Measurements from ENCODE around the gene TDRD9.

The TDRD9 gene

GRCh38 chr14:104016873-104017650, 88.8 kb downstream of the TDRD9 start:
- H3K27ac ChIP-seq = peak overlapping the region; percentile 56
- no peak for DNase-seq (ENCODE audit: low read depth, low spot score)

GRCh38 chr14:104019029-104019428, 90.8 kb downstream of the TDRD9 start:
- DNase-seq (ENCODE audit: low read depth, low spot score) = no peak
- H3K27ac ChIP-seq = no peak overlapping the region

DNA sequence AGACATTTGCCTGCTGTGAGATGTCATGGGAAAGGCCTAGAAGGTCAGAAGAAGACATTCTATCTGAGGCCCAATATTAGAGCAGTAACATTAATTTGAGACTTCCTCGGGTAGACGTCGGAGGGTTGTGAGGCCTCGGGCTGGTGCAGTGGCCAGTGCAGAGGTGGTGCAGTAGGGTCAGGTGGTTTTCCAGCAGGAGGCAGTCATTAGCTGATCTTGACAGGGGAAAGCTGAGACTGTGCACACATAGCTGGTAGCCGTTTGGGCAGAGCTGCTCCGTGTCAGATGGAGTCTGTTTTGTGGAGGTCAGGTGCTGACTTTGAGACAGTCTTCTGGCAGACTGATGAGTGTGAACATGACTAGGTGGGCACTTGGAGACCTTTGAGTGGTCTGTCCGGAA, 91.5 kb downstream of the TDRD9 start:
- no peak for DNase-seq (ENCODE audit: low read depth, low spot score)
- H3K27ac ChIP-seq = no peak overlapping the region

DNA sequence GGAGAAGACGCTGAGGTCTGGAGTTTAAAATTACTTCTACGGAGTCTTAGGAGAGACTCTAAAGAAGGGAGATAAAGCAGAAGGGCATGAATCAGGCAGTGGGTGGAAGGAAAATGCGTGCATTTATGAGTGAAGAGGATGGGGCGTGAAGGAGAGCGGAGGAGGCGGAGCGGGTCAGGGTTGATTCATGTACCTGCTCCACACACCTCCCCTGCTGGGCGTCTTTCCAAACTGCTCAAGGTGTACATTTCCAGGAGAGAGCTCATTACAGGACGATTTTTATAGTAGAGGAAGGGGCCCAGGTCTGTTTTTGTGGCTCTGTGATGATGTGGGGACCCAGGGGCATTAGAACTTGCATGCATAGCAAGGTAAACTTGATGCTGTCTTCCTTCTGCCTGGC, 92.2 kb downstream of the TDRD9 start:
- no peak for DNase-seq (ENCODE audit: low read depth, low spot score)
- no peak overlapping the region for H3K27ac ChIP-seq

DNA sequence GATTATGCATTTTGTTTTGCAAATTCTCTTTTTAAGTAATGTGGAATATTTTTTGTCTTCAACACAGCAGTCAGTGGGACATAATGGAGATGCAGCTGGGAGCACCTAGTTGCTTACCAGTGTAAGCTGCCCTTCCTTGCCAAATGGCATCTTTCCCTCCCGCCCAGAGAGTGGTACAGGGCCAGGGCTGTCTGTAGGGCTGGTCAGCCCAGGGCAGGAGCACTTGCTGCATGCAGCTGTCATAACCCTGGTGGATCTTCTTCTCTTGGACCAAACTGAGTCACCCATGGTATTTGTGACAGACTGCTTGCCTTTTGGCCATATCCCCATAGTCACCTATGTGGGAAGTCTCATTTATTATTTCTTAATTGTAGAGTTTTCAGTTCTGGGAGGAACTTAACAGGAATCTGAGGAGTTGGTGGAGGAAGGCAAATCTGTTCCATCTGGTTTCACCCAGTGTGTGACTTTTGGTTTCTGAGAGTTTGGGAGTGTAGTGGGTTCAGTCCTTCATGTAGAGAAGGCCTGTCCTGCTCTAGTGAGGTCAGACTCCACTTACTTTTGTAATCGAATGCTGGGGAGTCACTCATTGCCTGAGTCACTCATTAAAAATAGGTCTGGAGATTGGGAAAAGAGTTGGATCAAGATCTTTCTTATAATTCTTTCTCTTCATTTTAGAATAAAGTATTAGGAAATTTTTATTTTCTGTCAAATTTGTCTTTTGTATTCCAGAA, 95.2 kb downstream of the TDRD9 start:
- DNase-seq (ENCODE audit: low read depth, low spot score) = no peak
- H3K27ac ChIP-seq = no peak overlapping the region

GRCh38 chr14:104025534-104025933, 97.3 kb downstream of the TDRD9 start:
- no peak overlapping the region for H3K27ac ChIP-seq
- DNase-seq (ENCODE audit: low read depth, low spot score) = no peak

DNA sequence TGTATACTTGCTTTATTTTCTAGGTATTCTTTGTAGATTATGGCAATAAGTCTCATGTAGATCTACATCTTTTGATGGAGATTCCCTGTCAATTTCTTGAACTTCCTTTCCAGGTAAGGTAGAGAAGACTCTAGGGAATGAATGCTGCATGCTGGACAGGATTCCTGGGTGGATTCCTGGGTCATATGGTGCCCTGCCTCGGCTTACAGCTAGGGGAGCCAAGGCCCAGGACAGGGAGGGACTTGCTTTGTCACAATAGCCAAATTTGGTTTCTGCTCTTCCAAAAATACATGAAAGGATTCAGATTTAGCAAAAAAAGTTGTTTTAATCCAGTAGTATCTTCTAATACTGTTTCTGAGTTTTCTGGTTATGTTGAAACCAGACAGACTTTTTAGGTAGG, 97.8 kb downstream of the TDRD9 start:
- no peak for DNase-seq (ENCODE audit: low read depth, low spot score)
- H3K27ac ChIP-seq = no peak overlapping the region

GRCh38 chr14:104030958-104031357, 102.7 kb downstream of the TDRD9 start:
- DNase-seq (ENCODE audit: low read depth, low spot score) = no peak
- H3K27ac ChIP-seq = no peak overlapping the region

DNA sequence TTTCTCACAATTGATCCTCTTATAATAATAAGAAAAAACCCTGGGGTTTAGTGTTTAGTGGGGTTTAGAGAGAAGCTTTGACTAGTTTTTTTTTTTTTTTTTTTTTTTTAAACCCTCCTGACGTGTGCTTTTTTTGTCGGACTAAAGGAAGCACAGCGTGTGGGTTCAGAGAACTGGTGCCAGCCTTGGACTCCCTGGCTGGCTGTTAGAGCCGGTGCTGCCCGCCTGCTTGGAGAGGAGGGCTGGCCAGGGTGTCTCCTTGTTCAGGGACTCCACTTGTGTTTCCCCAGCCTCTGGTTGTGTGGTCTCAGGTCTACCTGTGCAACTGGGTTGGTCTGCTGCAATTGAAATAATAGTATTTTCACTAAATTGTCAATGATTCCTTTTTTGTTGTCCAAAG, 103.1 kb downstream of the TDRD9 start:
- DNase-seq (ENCODE audit: low read depth, low spot score) = no peak
- H3K27ac ChIP-seq = no peak overlapping the region

DNA sequence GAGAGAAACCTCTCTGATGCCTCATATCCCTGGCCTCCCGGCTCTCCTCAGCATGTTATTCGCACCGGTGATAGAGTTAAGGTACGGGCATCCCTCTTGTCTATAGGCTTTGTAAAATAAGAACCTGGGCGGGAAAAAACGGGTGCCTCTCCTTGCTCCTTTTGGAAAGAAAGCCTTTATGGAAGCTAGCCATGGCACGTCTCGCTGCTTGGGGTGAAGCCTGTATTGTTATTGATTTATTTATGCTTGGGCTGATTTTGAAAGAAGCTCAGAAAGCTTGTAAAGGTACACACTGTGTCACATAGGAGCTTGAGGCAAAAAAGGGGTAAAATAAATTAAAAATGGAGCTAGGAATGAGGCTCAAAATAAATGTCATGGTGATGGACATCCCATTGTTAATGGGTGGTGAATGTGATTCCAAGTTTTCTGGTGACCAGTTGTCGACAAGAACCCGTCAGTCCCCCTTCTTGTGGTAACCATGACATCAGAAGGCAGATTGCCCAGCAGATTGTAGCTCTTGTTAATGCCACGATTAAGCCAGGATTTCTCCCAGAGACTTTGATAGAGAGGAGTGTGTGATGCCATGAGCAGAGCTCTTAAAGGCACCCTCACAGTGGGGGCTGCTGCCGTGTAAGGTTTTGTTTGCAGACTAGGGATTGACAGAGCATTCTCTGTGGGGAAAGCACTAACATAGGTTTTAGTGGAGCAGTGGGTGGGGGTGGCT, 106.9 kb downstream of the TDRD9 start:
- no peak for DNase-seq (ENCODE audit: low read depth, low spot score)
- no peak overlapping the region for H3K27ac ChIP-seq

GRCh38 chr14:104036212-104036611, 108.0 kb downstream of the TDRD9 start:
- no peak for DNase-seq (ENCODE audit: low read depth, low spot score)
- H3K27ac ChIP-seq = no peak overlapping the region

- no peak overlapping the region for H3K27ac ChIP-seq
- no peak for DNase-seq (ENCODE audit: low read depth, low spot score)
Measured at GRCh38 chr14:104037074-104037473, 108.8 kb downstream of the TDRD9 start.

DNA sequence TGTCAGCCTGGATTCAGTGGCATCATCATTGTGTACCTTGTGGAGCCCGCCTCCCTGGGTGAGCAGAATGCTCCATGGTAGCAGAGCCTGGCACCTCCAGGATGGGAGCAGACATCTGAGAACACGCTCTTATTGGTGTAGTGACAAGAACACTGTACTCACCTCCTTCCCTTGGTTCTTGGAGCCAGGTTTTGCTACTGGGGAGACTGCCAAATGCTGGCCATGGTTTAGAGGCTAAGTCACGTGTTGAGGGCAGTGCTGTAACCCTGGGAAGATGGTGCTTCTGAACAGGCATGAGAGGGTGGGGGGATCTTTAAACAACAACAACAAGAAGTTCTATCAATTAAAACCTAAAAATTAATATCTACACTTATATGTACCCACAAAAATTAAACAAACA, 109.6 kb downstream of the TDRD9 start:
- no peak for DNase-seq (ENCODE audit: low read depth, low spot score)
- no peak overlapping the region for H3K27ac ChIP-seq

- no peak overlapping the region for H3K27ac ChIP-seq
- no peak for DNase-seq (ENCODE audit: low read depth, low spot score)
Measured at GRCh38 chr14:104039214-104039613, 111.0 kb downstream of the TDRD9 start.

- DNase-seq (ENCODE audit: low read depth, low spot score) = no peak
- H3K27ac ChIP-seq = no peak overlapping the region
Measured at GRCh38 chr14:104040539-104040938, 112.3 kb downstream of the TDRD9 start.

GRCh38 chr14:104041430-104042104, 113.3 kb downstream of the TDRD9 start:
- H3K27ac ChIP-seq = no peak overlapping the region
- no peak for DNase-seq (ENCODE audit: low read depth, low spot score)

GRCh38 chr14:104044016-104044415, 115.8 kb downstream of the TDRD9 start:
- no peak overlapping the region for H3K27ac ChIP-seq
- DNase-seq (ENCODE audit: low read depth, low spot score) = no peak

GRCh38 chr14:104047761-104048160, 119.5 kb downstream of the TDRD9 start:
- no peak for DNase-seq (ENCODE audit: low read depth, low spot score)
- no peak overlapping the region for H3K27ac ChIP-seq

DNA sequence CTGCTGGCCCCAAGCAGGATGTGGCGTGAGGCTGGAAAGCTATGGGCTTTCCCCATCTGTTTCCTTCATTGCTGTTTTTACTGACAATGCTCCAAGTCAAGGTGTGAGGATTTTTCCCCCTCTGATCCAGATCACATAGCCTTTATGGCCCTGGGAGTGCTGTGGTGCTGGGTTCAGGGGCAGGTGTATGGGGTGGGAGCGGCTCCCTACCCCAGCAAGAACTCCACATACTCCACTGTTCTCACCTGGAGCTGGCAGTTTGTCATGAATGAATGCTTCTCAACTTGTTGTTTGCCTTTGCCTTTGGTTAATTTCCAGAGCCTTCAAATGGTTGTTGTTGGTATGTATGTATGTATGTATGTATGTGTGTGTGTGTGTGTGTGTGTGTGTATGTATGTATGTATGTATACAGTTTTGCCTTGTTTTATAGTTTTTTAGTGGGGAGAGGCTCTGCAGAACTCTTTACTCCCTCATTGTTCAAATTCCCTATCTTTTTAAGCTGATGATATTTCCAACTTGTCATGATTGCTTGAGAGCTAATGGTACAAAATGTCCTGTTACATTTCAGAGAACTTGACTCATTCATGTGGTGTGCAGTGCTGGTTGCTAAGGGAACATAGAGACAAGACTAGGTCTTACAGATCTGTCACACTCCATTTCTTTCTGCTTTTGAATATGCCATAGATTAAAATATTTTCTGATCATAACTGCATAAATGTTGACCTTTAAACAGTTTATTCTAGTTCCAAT, 120.7 kb downstream of the TDRD9 start:
- peak; percentile 16 for DNase-seq (ENCODE audit: low read depth, low spot score)
- H3K27ac ChIP-seq = no peak overlapping the region

Data from epithelial cell of prostate (primary cell).